Adipose tissue (tissue), 3 donors: ENCODE data around the gene EOLA2. TPM values are rescaled to one million over a fixed set of nuclear protein-coding genes. Genes with fewer than 3 reads are reported as not detected.
"Not testable (repeated sequence)": the region's sequence is repeated elsewhere in the genome, so short reads cannot be mapped to it uniquely, and the experiment has no call there.

Source experiments
- H3K27ac ChIP-seq: one replicate; pipeline ENCODE4 v1.5.1; 2013; ENCODE audit warnings: low read depth, low read length
- WGBS, 3 donors: extraction: QIAGEN DNeasy Blood & Tissue Kit; methylation state at CpG; one replicate each; pipeline ENCODE4 v1.1.7; 2013; 5-methylcytosine and 5-hydroxymethylcytosine counted together
- polyA plus RNA-seq, 3 donors: library from polyadenylated mRNA; stranded (reverse); fragments of 200-250 nt; gene quantifications; one replicate each; pipeline ENCODE4 v1.2.3, GENCODE V29; 2013
- donor health status: healthy with polysubstance abuse.
- donor health status: Bipolar disorder and iron deficiency.
- donor health status: healthy.

The EOLA2 gene
- polyA plus RNA-seq, 3 donors, result 20.8 to 34.6 (median 31.4) TPM

DNA sequence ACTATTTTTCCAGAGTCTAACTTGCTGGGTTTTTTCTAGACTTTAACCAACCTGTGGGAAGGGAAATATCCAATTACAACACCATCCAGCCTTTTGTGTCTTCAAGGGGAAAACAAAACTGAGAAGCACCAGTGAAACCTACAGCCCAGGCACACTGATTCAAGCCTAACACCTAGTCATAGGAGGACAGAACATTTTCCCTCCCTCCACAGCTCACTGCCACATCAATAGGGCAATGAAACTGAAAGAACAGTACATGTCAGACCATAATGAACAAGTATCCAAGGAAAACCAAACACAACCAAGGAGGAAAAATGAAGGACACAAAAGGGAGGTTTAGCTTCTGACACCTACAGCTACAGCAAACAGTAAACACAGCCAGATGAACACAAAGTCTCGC is 39.7 kb downstream of the EOLA2 start:
- 56 to 84% (median 78%) methylated on average over 1 of the region's 1 CpG for WGBS, 3 donors
- H3K27ac ChIP-seq, result no peak overlapping the region

DNA sequence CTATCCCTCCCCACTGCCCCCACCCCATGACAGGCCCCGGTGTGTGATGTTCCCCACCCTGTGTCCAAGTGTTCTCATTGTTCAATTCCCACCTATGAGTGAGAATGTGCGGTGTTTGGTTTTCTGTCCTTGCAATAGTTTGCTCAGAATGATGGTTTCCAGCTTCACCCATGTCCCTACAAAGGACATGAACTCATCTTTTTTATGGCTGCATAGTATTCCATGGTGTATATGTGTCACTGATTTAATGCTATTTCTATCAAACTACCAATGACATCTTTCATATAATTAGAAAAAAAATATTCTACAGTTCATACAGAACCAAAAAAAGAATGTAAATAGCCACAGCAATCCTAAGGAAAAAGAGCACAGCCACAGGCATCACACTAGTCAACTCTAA is 47.5 kb downstream of the EOLA2 start:
- H3K27ac ChIP-seq, result not testable (repeated sequence)
- 76 to 85% (median 76%) methylated on average over 1 to 2 of the region's 2 CpGs for WGBS, 3 donors

Other genes with a start within 250 kb of the EOLA2 start
- gene MAGEA11, start 226.4 kb downstream of the EOLA2 start, polyA plus RNA-seq, result not detected
- gene HSFX1, start 164.4 kb downstream of the EOLA2 start, polyA plus RNA-seq, result under 1 TPM in 2 of 3 donors, not detected in 1; 0.29 to 0.31 TPM
- not detected for gene MAGEA9, start 156.6 kb downstream of the EOLA2 start, polyA plus RNA-seq
- not detected for gene MAGEA8, start 57.3 kb downstream of the EOLA2 start, polyA plus RNA-seq
- gene HSFX4, start 8.9 kb downstream of the EOLA2 start, polyA plus RNA-seq, result under 1 TPM in 1 of 3 donors, not detected in 2; 0.12 TPM